Vagina (tissue), 2 donors: ENCODE results near the gene METTL26. TPM values are rescaled to one million over a fixed set of nuclear protein-coding genes. Genes with fewer than 3 reads are reported as not detected.
"Not testable (repeated sequence)": the region's sequence is repeated elsewhere in the genome, so short reads cannot be mapped to it uniquely, and the experiment has no call there.

Source experiments
- DNase-seq, 2 donors: peaks; one replicate each; pipeline ENCODE4 v3.0.0-alpha.2; 2017; ENCODE audit errors: extremely low spot score in 2 of 2
- H3K27ac ChIP-seq: fragments of 200-600 bp; sonication (generic); one replicate; pipeline ENCODE4 v1.5.1; 2019
- H3K27me3 ChIP-seq: fragments of 200-600 bp; sonication (generic); one replicate; pipeline ENCODE4 v1.5.1; 2019
- H3K36me3 ChIP-seq, 2 donors: fragments of 200-600 bp; sonication (generic); one replicate each; pipeline ENCODE4 v1.5.1; 2017 to 2019
- H3K4me1 ChIP-seq: fragments of 200-600 bp; sonication (generic); one replicate; pipeline ENCODE4 v1.5.1; 2019
- H3K4me3 ChIP-seq, 2 donors: fragments of 200-600 bp; sonication (generic); 1 replicate in 1 of 2; 2 replicates in 1 of 2; pipeline ENCODE4 v1.5.1; 2016 to 2019
- H3K9me3 ChIP-seq: fragments of 200-600 bp; sonication (generic); one replicate; pipeline ENCODE4 v1.5.1; 2019
- POLR2A ChIP-seq, 2 donors: fragments of 450-650 bp; IDR thresholded peaks; one replicate each; pipeline ENCODE4 v1.6.1; 2017; ENCODE audit warnings: antibody characterized with exemption in 2 of 2, mild to moderate bottlenecking in 2 of 2, moderate library complexity in 2 of 2
- POLR2AphosphoS5 ChIP-seq, 2 donors: sonication (generic); formaldehyde crosslinking; IDR thresholded peaks; one replicate each; pipeline ENCODE4 v1.9.0; 2017; ENCODE audit warnings: antibody characterized with exemption in 2 of 2, mild to moderate bottlenecking in 2 of 2, low read depth in 1 of 2; ENCODE audit not compliant: insufficient read depth in 1 of 2
- intact Hi-C: fragments of 100-400 bp; cut with DNase I; formaldehyde crosslinking; loops from one replicate; pipeline ENCODE4 v1.15.1; 2023
- total RNA-seq: library from RNA; depleted of rRNA; stranded (reverse); fragments of >200 nt; gene quantifications from one replicate; pipeline ENCODE4 v1.2.3, GENCODE V29; 2016
- TF ChIP-seq, protein P1 (sequence below), 3 experiments: fragments of 450-650 bp in 2 of 3; fragments of 200-600 bp in 1 of 3; sonication (generic) in 1 of 3; IDR thresholded peaks; one replicate each; pipeline ENCODE4 v1.5.1; 2017 to 2019; ENCODE audit warnings: antibody characterized with exemption in 3 of 3, mild to moderate bottlenecking in 2 of 3, moderate library complexity in 2 of 3

METTL26 gene
- total RNA-seq, 1 donor from 2014 or later = 187 TPM

DNA sequence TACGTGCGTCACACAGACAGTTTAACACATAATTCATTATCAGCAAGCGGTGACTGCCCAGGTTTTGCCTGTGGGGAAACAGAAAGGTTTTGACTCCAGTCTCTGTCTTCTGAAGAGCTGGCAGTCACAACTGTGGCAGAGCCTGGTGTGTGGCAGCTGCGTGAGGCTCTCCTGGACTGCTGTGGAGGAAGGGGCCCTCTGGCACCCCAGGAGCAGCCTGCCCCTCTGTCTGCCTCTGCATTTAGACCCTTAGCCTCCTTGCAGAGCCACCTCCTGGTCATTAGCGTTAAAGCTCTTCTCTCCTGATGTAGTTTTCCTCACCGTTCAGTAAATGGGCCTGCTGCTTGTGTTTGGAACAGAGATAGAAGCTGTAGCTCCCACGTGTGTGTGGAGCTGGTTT is 35.3 kb downstream of the METTL26 start:
- H3K4me1 ChIP-seq = peaks cover 7% of the 10 kb centered on the region
- no peak overlapping the region for H3K4me3 ChIP-seq
- intact Hi-C loops = no loop called here
- TF ChIP-seq POLR2A (IDR thresholded peaks at IDR 0.05) = no peak
- TF ChIP-seq, protein P1, sequence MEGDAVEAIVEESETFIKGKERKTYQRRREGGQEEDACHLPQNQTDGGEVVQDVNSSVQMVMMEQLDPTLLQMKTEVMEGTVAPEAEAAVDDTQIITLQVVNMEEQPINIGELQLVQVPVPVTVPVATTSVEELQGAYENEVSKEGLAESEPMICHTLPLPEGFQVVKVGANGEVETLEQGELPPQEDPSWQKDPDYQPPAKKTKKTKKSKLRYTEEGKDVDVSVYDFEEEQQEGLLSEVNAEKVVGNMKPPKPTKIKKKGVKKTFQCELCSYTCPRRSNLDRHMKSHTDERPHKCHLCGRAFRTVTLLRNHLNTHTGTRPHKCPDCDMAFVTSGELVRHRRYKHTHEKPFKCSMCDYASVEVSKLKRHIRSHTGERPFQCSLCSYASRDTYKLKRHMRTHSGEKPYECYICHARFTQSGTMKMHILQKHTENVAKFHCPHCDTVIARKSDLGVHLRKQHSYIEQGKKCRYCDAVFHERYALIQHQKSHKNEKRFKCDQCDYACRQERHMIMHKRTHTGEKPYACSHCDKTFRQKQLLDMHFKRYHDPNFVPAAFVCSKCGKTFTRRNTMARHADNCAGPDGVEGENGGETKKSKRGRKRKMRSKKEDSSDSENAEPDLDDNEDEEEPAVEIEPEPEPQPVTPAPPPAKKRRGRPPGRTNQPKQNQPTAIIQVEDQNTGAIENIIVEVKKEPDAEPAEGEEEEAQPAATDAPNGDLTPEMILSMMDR (IDR thresholded peaks at IDR 0.05) = no peak
- no peak for TF ChIP-seq POLR2AphosphoS5 (IDR thresholded peaks at IDR 0.05; ENCODE audit: insufficient read depth in 1 of 2, low read depth in 1 of 2)
- DNase-seq = no peak
- H3K9me3 ChIP-seq = no peaks in the 10 kb centered on the region
- no peaks in the 10 kb centered on the region for H3K27me3 ChIP-seq
- H3K27ac ChIP-seq = no peak overlapping the region
- peaks cover 0 to 10% of the 10 kb centered on the region in 2 donors for H3K36me3 ChIP-seq

DNA sequence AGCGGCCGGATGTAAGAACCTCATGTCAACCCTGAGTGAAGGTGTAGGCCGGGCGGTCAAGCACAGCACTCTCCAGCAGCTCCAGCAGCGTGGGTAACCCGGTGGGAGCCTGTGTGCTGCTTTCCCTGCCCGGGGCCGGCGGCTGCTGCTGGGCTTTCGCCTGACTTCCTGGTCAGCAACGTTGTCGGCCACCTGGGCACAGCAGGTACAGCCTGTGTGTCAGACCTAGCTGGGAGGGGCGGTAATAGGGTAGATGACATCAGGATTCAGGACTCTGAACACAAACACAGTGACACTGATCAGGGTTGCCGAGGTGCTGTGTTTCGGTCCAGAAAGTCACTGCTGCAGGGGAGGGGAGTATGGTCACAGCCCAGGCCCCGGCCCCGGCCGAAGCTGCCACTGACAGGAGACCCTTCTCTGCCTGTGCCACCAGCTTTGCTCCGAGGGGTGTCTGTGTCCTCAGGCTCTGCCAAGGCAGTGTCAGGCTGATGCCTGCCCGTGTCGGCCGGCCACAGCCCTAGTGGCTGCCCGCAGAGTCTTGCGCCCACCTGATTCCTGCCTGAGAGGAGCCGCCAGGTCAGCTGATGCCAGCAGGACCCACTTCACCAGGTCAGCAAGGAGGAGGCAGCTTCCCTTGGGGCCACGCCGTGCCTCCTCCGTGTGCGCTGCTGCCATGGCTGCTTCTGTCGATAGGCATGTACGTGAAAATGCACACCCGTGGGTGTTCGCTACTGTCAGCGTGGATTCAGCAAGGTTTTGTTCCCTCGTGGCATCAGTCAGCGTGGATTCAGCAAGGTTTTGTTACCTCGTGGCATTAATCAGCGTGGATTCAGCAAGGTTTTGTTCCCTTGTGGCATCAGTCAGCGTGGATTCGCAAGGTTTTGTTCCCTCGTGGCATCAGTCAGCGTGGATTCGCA is 37.0 kb downstream of the METTL26 start:
- TF ChIP-seq POLR2AphosphoS5 (IDR thresholded peaks at IDR 0.05; ENCODE audit: insufficient read depth in 1 of 2, low read depth in 1 of 2) = no peak
- TF ChIP-seq, protein P1 (IDR thresholded peaks at IDR 0.05) = no peak
- DNase-seq = no peak
- intact Hi-C loops = no loop called here
- H3K4me1 ChIP-seq = peaks cover 23% of the 10 kb centered on the region
- no peaks in the 10 kb centered on the region for H3K9me3 ChIP-seq
- no peaks in the 10 kb centered on the region for H3K27me3 ChIP-seq
- peaks cover 0 to 10% of the 10 kb centered on the region in 2 donors for H3K36me3 ChIP-seq
- no peak overlapping the region for H3K4me3 ChIP-seq
- H3K27ac ChIP-seq = no peak overlapping the region

DNA sequence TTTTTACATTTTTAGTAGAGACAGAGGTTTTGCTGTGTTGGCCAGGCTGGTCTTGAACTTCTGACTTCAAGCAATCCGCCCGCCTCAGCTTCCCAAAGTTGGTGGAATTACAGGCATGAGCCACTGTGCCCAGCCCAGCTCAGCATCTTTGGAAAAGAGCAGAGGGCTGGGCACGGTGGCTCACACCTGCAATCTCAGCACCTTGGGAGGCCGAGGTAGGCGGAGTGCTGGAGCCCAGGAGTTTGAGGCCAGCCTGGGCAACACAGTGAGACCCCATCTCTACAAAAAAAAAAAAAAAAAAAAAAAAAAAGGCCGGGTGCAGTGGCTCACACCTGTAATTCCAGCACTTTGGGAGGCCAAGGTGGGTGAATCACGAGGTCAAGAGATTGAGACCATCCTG is 38.5 kb downstream of the METTL26 start:
- DNase-seq, H3K4me3 ChIP-seq, H3K27me3 ChIP-seq, H3K9me3 ChIP-seq, intact Hi-C loops, H3K27ac ChIP-seq: not testable (repeated sequence)
- Histone ChIP-seq H3K4me1 (peaks cover 37% of the 10 kb centered on the region), H3K36me3 (peaks cover 0 to 10% of the 10 kb centered on the region in 2 donors)

DNA sequence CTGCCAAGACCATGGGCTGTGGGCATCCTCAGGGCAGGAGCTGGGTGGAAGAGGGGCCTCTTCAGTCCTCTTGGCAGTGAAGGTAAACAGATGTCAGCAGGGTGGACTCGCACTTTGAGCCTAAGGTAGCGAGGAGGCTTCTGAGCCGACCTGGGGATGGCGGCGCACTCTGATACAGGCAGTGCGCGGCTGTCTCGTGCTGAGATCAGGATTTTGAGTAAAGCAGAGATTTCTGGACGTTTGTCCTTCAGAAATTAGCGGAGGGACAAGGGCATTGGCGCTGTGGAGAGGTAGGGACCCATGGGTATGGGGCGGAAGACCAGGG is 39.4 kb downstream of the METTL26 start:
- DNase-seq = no peak
- H3K4me3 ChIP-seq = no peak overlapping the region
- peaks cover 0 to 10% of the 10 kb centered on the region in 2 donors for H3K36me3 ChIP-seq
- H3K27me3 ChIP-seq = no peaks in the 10 kb centered on the region
- intact Hi-C loops = no loop called here
- H3K27ac ChIP-seq = no peak overlapping the region
- H3K4me1 ChIP-seq = peaks cover 47% of the 10 kb centered on the region
- no peak for TF ChIP-seq POLR2AphosphoS5 (IDR thresholded peaks at IDR 0.05; ENCODE audit: insufficient read depth in 1 of 2, low read depth in 1 of 2)
- TF ChIP-seq, protein P1 (IDR thresholded peaks at IDR 0.05) = no peak
- TF ChIP-seq POLR2A (IDR thresholded peaks at IDR 0.05) = no peak
- H3K9me3 ChIP-seq = no peaks in the 10 kb centered on the region

DNA sequence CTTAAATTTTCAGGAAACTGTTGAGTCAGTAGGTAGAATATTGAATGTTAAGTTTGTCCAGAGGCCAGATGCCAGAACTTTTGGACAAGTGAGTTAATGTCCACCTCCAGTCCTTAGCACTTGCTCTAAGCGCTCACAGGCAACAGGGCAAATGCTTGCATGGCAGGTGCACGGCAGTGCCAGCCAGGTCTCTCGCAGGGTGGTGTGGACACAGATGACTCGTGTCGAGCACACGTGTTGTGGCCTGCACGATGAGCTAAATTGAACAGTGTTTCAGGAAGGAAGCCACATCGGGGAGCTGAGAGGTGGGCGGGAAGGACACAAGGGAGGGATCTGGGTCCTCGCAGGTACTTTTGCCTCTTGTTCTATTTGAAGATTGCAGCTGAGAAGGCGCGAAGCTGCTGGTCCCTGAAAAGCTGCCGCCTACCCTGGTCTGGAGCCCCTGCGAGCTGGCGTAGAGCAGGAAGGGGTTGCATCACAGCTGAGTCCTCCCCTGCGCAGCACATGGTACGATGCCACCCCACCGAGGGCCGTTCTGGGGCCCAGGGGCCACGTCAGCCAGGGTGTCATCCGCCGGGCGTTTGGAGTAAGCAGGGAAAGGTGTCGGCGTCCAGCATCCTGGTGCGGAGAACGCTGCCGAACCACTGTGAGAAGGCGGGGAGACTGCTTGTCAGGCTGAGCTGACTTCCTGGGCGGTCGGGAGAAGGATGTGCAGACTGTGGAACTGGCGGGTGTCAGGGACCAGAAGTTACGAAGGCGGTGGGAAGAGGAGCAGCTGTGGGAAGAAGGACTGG is 40.0 kb downstream of the METTL26 start:
- H3K9me3 ChIP-seq = no peaks in the 10 kb centered on the region
- no peaks in the 10 kb centered on the region for H3K27me3 ChIP-seq
- peaks cover 51% of the 10 kb centered on the region for H3K4me1 ChIP-seq
- H3K36me3 ChIP-seq = peaks cover 0 to 10% of the 10 kb centered on the region in 2 donors
- DNase-seq = no peak
- no peak overlapping the region for H3K27ac ChIP-seq
- intact Hi-C loops = no loop called here
- no peak overlapping the region for H3K4me3 ChIP-seq
- TF ChIP-seq, protein P1 (IDR thresholded peaks at IDR 0.05) = no peak
- no peak for TF ChIP-seq POLR2AphosphoS5 (IDR thresholded peaks at IDR 0.05; ENCODE audit: insufficient read depth in 1 of 2, low read depth in 1 of 2)
- TF ChIP-seq POLR2A (IDR thresholded peaks at IDR 0.05) = no peak
